ENCODE measurements around the gene PLD6.

DNA sequence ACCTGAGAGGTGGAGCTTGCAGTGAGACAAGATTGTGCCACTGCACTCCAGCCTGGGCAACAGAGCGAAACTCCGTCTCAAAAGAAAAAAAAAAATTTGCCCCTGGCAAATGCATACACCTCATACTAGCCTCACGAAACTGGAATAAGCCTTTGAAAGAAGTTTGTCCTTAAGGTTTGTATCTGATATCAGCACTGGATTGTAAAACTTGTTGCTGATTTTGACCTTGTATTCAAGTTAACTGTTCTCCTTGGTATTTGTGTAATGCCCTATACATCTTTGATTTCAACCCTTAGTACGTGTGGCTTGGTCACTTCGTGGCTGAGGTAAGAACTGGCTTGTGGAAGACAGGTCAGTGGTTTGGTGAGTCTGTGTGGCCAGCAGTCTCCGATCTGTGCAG is 37.0 kb upstream of the PLD6 start:
- TF ChIP-seq, protein P1, sequence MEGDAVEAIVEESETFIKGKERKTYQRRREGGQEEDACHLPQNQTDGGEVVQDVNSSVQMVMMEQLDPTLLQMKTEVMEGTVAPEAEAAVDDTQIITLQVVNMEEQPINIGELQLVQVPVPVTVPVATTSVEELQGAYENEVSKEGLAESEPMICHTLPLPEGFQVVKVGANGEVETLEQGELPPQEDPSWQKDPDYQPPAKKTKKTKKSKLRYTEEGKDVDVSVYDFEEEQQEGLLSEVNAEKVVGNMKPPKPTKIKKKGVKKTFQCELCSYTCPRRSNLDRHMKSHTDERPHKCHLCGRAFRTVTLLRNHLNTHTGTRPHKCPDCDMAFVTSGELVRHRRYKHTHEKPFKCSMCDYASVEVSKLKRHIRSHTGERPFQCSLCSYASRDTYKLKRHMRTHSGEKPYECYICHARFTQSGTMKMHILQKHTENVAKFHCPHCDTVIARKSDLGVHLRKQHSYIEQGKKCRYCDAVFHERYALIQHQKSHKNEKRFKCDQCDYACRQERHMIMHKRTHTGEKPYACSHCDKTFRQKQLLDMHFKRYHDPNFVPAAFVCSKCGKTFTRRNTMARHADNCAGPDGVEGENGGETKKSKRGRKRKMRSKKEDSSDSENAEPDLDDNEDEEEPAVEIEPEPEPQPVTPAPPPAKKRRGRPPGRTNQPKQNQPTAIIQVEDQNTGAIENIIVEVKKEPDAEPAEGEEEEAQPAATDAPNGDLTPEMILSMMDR (IDR thresholded peaks at IDR 0.05): no peak
- no peak for TF ChIP-seq POLR2A (IDR thresholded peaks at IDR 0.05)
